Myocyte (in vitro differentiated cells): ENCODE results near the gene NKD2. TPM values are rescaled to one million over a fixed set of nuclear protein-coding genes. Genes with fewer than 3 reads are reported as not detected.
"Not testable (repeated sequence)": the region's sequence is repeated elsewhere in the genome, so short reads cannot be mapped to it uniquely, and the experiment has no call there.

Experiments
- DNase-seq: peaks from one replicate; pipeline ENCODE4 v3.0.0-alpha.2; 2012; ENCODE audit warnings: low read depth
- total RNA-seq: library from RNA; depleted of rRNA; stranded (reverse); fragments of >200 nt; gene quantifications from 2 replicates; pipeline ENCODE4 v1.2.3, GENCODE V29; 2014

Gene NKD2
- total RNA-seq, 1 donor from 2014 or later: not detected

- DNase-seq: no peak
Observed at GRCh38 chr5:1000329-1000728, 8.3 kb upstream of the NKD2 start.

GRCh38 chr5:1000831-1001230, 7.8 kb upstream of the NKD2 start:
- DNase-seq: not testable (repeated sequence)

- DNase-seq: peak; percentile 59
Observed at GRCh38 chr5:1001406-1002270, 7.0 kb upstream of the NKD2 start.

- no peak for DNase-seq
Observed at GRCh38 chr5:1002271-1002546, 6.4 kb upstream of the NKD2 start.

- DNase-seq: no peak
Observed at GRCh38 chr5:1002836-1003235, 5.8 kb upstream of the NKD2 start.

GRCh38 chr5:1003296-1003937, 5.2 kb upstream of the NKD2 start:
- no peak for DNase-seq

- no peak for DNase-seq
Observed at GRCh38 chr5:1004461-1005248, 3.9 kb upstream of the NKD2 start.

GRCh38 chr5:1005249-1005851, 3.3 kb upstream of the NKD2 start:
- DNase-seq: no peak

GRCh38 chr5:1005904-1006655, 2.5 kb upstream of the NKD2 start:
- no peak for DNase-seq

GRCh38 chr5:1006656-1007071, 1.9 kb upstream of the NKD2 start:
- DNase-seq: no peak

- no peak for DNase-seq
Observed at GRCh38 chr5:1007221-1007680, 1.4 kb upstream of the NKD2 start.

- DNase-seq: no peak
Observed at GRCh38 chr5:1007681-1008450, 736 bp upstream of the NKD2 start.

GRCh38 chr5:1009359-1010180, 968 bp downstream of the NKD2 start:
- no peak for DNase-seq

- DNase-seq: no peak
Observed at GRCh38 chr5:1010181-1010510, 1.5 kb downstream of the NKD2 start.

- DNase-seq: no peak
Observed at GRCh38 chr5:1010641-1011046, 2.0 kb downstream of the NKD2 start.

GRCh38 chr5:1011226-1011631, 2.6 kb downstream of the NKD2 start:
- DNase-seq: no peak

- DNase-seq: no peak
Observed at GRCh38 chr5:1011741-1012312, 3.2 kb downstream of the NKD2 start.

GRCh38 chr5:1012313-1012841, 3.8 kb downstream of the NKD2 start:
- no peak for DNase-seq

- DNase-seq: no peak
Observed at GRCh38 chr5:1012900-1013237, 4.3 kb downstream of the NKD2 start.
